Muscle of leg (tissue), 11 donors: Measurements from ENCODE around the gene TP53TG5. TPM values are rescaled to one million over a fixed set of nuclear protein-coding genes. Genes with fewer than 3 reads are reported as not detected.
A peak's percentile ranks its signal among the peaks of the same experiment; 100 is the strongest.

Experiments
- DNase-seq: peaks from one replicate; pipeline ENCODE4 v3.0.0; 2013
- H3K27ac ChIP-seq: one replicate; pipeline ENCODE4 v1.5.1; 2013; ENCODE audit warnings: mild to moderate bottlenecking, low read length, control low read depth
- H3K27me3 ChIP-seq: one replicate; pipeline ENCODE4 v1.6.1; 2013; ENCODE audit warnings: low read length; ENCODE audit not compliant: control insufficient read depth, insufficient read depth
- H3K36me3 ChIP-seq: one replicate; pipeline ENCODE4 v1.6.1; 2013; ENCODE audit warnings: low read length; ENCODE audit not compliant: control insufficient read depth, insufficient read depth
- H3K4me1 ChIP-seq: one replicate; pipeline ENCODE4 v1.6.1; 2013; ENCODE audit warnings: low read length; ENCODE audit not compliant: control insufficient read depth, insufficient read depth
- H3K4me3 ChIP-seq: one replicate; pipeline ENCODE4 v1.5.1; 2013; ENCODE audit warnings: low read length, control low read depth
- H3K9me3 ChIP-seq: replicated peaks from 2 replicates; pipeline ENCODE4 v1.6.1; 2013; ENCODE audit warnings: low read depth, low read length; ENCODE audit not compliant: control insufficient read depth
- WGBS: methylation state at CpG from one replicate; pipeline ENCODE4 v1.1.5; 2013; ENCODE audit warnings: missing lambda C conversion rate; ENCODE audit not compliant: insufficient coverage; 5-methylcytosine and 5-hydroxymethylcytosine counted together
- polyA plus RNA-seq, 8 donors: library from polyadenylated mRNA; unstranded; fragments of 120-200 nt; gene quantifications; one replicate each; pipeline versions ENCODE4 v1.2.1 to v1.2.3, GENCODE V29; 2013; ENCODE audit warnings: inconsistent platforms in 1 of 8, low replicate concordance in 1 of 8; ENCODE audit not compliant: insufficient read length in 8 of 8, insufficient read depth in 1 of 8
- total RNA-seq: library from RNA; stranded (reverse); fragments of 120-200 nt; gene quantifications from one replicate; pipeline ENCODE4 v1.2.4, GENCODE V29; 2013

The TP53TG5 gene
- total and polyA plus RNA-seq, 9 donors: 0.19 to 1.3 (median 0.72) TPM; not detected in 1

DNA sequence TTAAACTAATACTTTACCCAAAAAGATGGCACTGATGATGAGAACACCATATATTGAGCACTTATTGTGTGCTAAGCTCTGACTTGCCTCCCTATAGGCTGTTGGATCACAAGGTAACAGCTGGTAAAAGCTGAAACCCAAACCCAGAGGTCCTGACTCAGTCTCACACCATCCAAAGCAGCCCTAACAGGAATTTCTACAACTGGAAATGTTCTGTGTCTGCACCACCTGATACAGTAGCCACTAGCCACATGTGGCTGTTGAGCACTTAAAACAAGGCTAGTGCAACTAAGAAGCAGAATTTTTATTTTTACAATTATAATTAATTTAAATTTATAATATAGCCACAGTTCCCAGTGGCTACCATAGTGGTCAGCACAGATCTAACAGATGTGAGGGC, 54.4 kb downstream of the TP53TG5 start:
- H3K4me1 ChIP-seq: no peaks in the 10 kb centered on the region
- no peak overlapping the region for H3K4me3 ChIP-seq
- H3K9me3 ChIP-seq: no peaks in the 10 kb centered on the region
- H3K36me3 ChIP-seq: no peaks in the 10 kb centered on the region
- no peak overlapping the region for H3K27ac ChIP-seq
- H3K27me3 ChIP-seq: peaks cover 2% of the 10 kb centered on the region
- DNase-seq: no peak

GRCh38 chr20:45322952-45323383, 55.2 kb downstream of the TP53TG5 start:
- Histone ChIP-seq H3K27me3 (peaks cover 8% of the 10 kb centered on the region), H3K27ac (no peak overlapping the region), H3K4me3 (no peak overlapping the region), H3K36me3 (no peaks in the 10 kb centered on the region), H3K9me3 (no peaks in the 10 kb centered on the region), H3K4me1 (no peaks in the 10 kb centered on the region)
- 61% methylated on average over 4 of the region's 7 CpGs for WGBS
- DNase-seq: peak; percentile 68

Other genes starting within 250 kb of the TP53TG5 start
- gene PI3, start 203.4 kb downstream of the TP53TG5 start, total RNA-seq: not detected
- gene PI3, start 203.4 kb downstream of the TP53TG5 start, polyA plus RNA-seq: under 1 TPM in 3 of 8 donors, not detected in 5; 0.44 to 0.82 (median 0.71) TPM
- gene SEMG1, start 171.3 kb downstream of the TP53TG5 start, total RNA-seq: not detected
- gene SEMG1, start 171.3 kb downstream of the TP53TG5 start, polyA plus RNA-seq: not detected
- not detected for gene SEMG2, start 157.0 kb downstream of the TP53TG5 start, total RNA-seq
- under 1 TPM in 1 of 8 donors, not detected in 7; 0.06 TPM for gene SEMG2, start 157.0 kb downstream of the TP53TG5 start, polyA plus RNA-seq
- gene SLPI, start 123.8 kb downstream of the TP53TG5 start, total RNA-seq: 0.13 TPM
- gene SLPI, start 123.8 kb downstream of the TP53TG5 start, polyA plus RNA-seq: under 1 TPM in 5 of 8 donors, not detected in 3; 0.30 to 0.89 (median 0.54) TPM
- not detected for gene RBPJL, start 71.5 kb downstream of the TP53TG5 start, total RNA-seq
- under 1 TPM in 1 of 8 donors, not detected in 7; 0.17 TPM for gene RBPJL, start 71.5 kb downstream of the TP53TG5 start, polyA plus RNA-seq
- gene MATN4, start 70.0 kb downstream of the TP53TG5 start, total RNA-seq: 0.58 TPM
- gene MATN4, start 70.0 kb downstream of the TP53TG5 start, polyA plus RNA-seq: 1 to 10 TPM in 1 of 8 donors, under 1 TPM in 7; 0.21 to 1.1 (median 0.70) TPM
- gene SDC4, start 29.9 kb downstream of the TP53TG5 start, total RNA-seq: 6.0 TPM
- gene SDC4, start 29.9 kb downstream of the TP53TG5 start, polyA plus RNA-seq: 10 to 100 TPM in 2 of 8 donors, 1 to 10 TPM in 6; 5.4 to 14.1 (median 8.2) TPM
- gene SYS1, start 15.2 kb downstream of the TP53TG5 start, total RNA-seq: 10.1 TPM
- gene SYS1, start 15.2 kb downstream of the TP53TG5 start, polyA plus RNA-seq: 10 to 100 TPM; 14.1 to 20.0 (median 16.2) TPM
- 7.3 TPM for gene DBNDD2, start 30.0 kb upstream of the TP53TG5 start, total RNA-seq
- 10 to 100 TPM; 16.9 to 27.3 (median 20.4) TPM for gene DBNDD2, start 30.0 kb upstream of the TP53TG5 start, polyA plus RNA-seq
- 39.5 TPM for gene PIGT, start 37.8 kb upstream of the TP53TG5 start, total RNA-seq
- 10 to 100 TPM; 64.0 to 78.8 (median 74.6) TPM for gene PIGT, start 37.8 kb upstream of the TP53TG5 start, polyA plus RNA-seq
- gene WFDC2, start 91.4 kb upstream of the TP53TG5 start, total RNA-seq: 0.13 TPM
- 1 to 10 TPM in 2 of 8 donors, under 1 TPM in 3, not detected in 3; 0.24 to 2.1 (median 0.68) TPM for gene WFDC2, start 91.4 kb upstream of the TP53TG5 start, polyA plus RNA-seq
- not detected for gene SPINT3, start 137.3 kb upstream of the TP53TG5 start, total RNA-seq
- gene SPINT3, start 137.3 kb upstream of the TP53TG5 start, polyA plus RNA-seq: not detected
- gene WFDC6, start 161.2 kb upstream of the TP53TG5 start, total RNA-seq: not detected
- gene WFDC6, start 161.2 kb upstream of the TP53TG5 start, polyA plus RNA-seq: under 1 TPM in 1 of 8 donors, not detected in 7; 0.21 TPM
- gene EPPIN, start 169.1 kb upstream of the TP53TG5 start, total RNA-seq: not detected
- gene EPPIN, start 169.1 kb upstream of the TP53TG5 start, polyA plus RNA-seq: under 1 TPM in 2 of 8 donors, not detected in 6; 0.04 to 0.09 TPM
- gene WFDC8, start 201.0 kb upstream of the TP53TG5 start, total RNA-seq: not detected
- gene WFDC8, start 201.0 kb upstream of the TP53TG5 start, polyA plus RNA-seq: not detected